Thoracic aorta (tissue), 2 donors: Measurements from ENCODE around the gene HDAC4. TPM values are rescaled to one million over a fixed set of nuclear protein-coding genes. Genes with fewer than 3 reads are reported as not detected.
A peak's percentile ranks its signal among the peaks of the same experiment; 100 is the strongest.

Experiments used
- ATAC-seq: fragments of 150-250 bp; one replicate; pipeline ENCODE4 v1.8.0; 2017; ENCODE audit warnings: low read depth; ENCODE audit not compliant: insufficient number of reproducible peaks, low FRiP score
- DNase-seq: peaks from one replicate; pipeline ENCODE4 v3.0.0-alpha.2; 2020; ENCODE audit warnings: low spot score
- H3K27ac ChIP-seq, 2 donors: fragments of 200-600 bp; sonication (generic); 1 replicate in 1 of 2; 2 replicates in 1 of 2; pipeline ENCODE4 v1.5.1; 2016; ENCODE audit warnings: mild to moderate bottlenecking in 2 of 2, moderate library complexity in 2 of 2
- H3K27me3 ChIP-seq: fragments of 200-600 bp; sonication (generic); replicated peaks from 2 replicates; pipeline ENCODE4 v1.6.0; 2016; ENCODE audit warnings: mild to moderate bottlenecking; ENCODE audit not compliant: insufficient read depth
- H3K36me3 ChIP-seq: fragments of 200-600 bp; sonication (generic); one replicate; pipeline ENCODE4 v1.5.1; 2016
- H3K4me1 ChIP-seq, 2 donors: fragments of 200-600 bp; sonication (generic); 1 replicate in 1 of 2; 2 replicates in 1 of 2; pipeline versions ENCODE4 v1.5.1 to v1.6.0; 2016; ENCODE audit warnings: low read depth in 2 of 2, mild to moderate bottlenecking in 1 of 2; ENCODE audit not compliant: control insufficient read depth in 1 of 2
- H3K4me3 ChIP-seq: fragments of 200-600 bp; sonication (generic); 2 replicates; pipeline ENCODE4 v1.5.1; 2016; ENCODE audit warnings: mild to moderate bottlenecking
- H3K9me3 ChIP-seq: fragments of 200-600 bp; sonication (generic); 2 replicates; pipeline ENCODE4 v1.5.1; 2016
- total RNA-seq, 2 donors: library from RNA; depleted of rRNA; stranded (reverse); fragments of >200 nt; gene quantifications; one replicate each; pipeline versions ENCODE4 v1.1.0 to v1.2.3, GENCODE V29; 2016
- TF ChIP-seq, protein P1 (sequence below): fragments of 200-600 bp; sonication (generic); IDR thresholded peaks from one replicate; pipeline ENCODE4 v1.5.1; 2019; ENCODE audit warnings: antibody characterized with exemption

Gene HDAC4
- total RNA-seq, 2 donors from 2014 or later: 79.2 to 163 TPM

DNA sequence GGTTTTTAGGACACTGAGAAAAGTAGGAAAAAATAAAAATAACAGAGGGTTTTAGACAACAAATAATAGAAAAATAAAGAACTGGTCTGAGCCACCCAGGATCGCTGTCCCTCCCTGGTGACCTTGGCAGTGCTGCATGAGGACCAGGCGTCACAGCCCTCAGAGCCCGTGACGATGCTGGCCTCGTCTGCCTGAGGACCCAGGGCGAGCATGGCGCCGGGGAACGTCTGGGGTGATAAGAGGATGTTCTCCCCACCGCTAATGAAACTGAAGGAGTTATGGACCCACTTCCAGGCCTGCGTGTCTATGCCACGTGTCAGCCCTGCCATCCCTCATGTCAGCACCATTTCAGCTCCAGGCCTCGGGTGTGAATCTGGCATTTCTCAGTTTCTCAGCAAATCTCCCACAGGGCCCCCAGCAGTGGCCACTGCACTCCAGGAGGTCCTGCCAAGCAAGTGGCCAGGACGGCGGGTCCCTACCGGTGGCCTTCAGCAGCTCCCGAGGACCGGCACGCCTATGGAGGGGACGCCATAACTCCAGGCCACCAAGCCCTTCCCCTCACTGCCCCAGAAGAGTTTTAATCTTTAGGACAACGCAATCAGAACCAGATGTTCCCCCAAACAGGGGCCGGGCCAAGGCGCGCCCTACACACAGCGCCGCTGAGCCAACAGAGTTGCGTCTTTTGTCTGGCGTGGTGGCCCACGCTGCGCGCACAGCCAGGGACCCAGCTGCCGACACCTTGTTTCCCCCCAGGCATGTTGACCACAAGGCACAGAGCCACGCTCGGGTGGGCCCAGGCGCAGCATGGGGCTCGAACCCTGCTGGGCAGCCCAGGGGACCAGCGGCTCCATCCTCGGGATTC is 373.2 kb downstream of the HDAC4 start:
- H3K4me1 ChIP-seq: peaks cover 4 to 21% of the 10 kb centered on the region in 2 donors
- no peak overlapping the region for H3K4me3 ChIP-seq
- H3K36me3 ChIP-seq: no peaks in the 10 kb centered on the region
- TF ChIP-seq, protein P1, sequence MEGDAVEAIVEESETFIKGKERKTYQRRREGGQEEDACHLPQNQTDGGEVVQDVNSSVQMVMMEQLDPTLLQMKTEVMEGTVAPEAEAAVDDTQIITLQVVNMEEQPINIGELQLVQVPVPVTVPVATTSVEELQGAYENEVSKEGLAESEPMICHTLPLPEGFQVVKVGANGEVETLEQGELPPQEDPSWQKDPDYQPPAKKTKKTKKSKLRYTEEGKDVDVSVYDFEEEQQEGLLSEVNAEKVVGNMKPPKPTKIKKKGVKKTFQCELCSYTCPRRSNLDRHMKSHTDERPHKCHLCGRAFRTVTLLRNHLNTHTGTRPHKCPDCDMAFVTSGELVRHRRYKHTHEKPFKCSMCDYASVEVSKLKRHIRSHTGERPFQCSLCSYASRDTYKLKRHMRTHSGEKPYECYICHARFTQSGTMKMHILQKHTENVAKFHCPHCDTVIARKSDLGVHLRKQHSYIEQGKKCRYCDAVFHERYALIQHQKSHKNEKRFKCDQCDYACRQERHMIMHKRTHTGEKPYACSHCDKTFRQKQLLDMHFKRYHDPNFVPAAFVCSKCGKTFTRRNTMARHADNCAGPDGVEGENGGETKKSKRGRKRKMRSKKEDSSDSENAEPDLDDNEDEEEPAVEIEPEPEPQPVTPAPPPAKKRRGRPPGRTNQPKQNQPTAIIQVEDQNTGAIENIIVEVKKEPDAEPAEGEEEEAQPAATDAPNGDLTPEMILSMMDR: no peak
- no peak for DNase-seq
- no peak for ATAC-seq
- H3K9me3 ChIP-seq: no peaks in the 10 kb centered on the region
- H3K27me3 ChIP-seq: no peaks in the 10 kb centered on the region
- no peak overlapping the region for H3K27ac ChIP-seq

GRCh38 chr2:239026711-239027361 is 374.0 kb downstream of the HDAC4 start:
- no peak overlapping the region for H3K27ac ChIP-seq
- peaks cover 4 to 21% of the 10 kb centered on the region in 2 donors for H3K4me1 ChIP-seq
- H3K36me3 ChIP-seq: no peaks in the 10 kb centered on the region
- ATAC-seq (no peak), DNase-seq (no peak)
- H3K27me3 ChIP-seq: no peaks in the 10 kb centered on the region
- no peak overlapping the region for H3K4me3 ChIP-seq
- TF ChIP-seq, protein P1: no peak
- H3K9me3 ChIP-seq: no peaks in the 10 kb centered on the region

- no peak for ATAC-seq
- peak overlapping the region in 1 of 2 donors; percentile 14 for H3K27ac ChIP-seq
Observed at GRCh38 chr2:239025951-239026461, 374.8 kb downstream of the HDAC4 start.

DNA sequence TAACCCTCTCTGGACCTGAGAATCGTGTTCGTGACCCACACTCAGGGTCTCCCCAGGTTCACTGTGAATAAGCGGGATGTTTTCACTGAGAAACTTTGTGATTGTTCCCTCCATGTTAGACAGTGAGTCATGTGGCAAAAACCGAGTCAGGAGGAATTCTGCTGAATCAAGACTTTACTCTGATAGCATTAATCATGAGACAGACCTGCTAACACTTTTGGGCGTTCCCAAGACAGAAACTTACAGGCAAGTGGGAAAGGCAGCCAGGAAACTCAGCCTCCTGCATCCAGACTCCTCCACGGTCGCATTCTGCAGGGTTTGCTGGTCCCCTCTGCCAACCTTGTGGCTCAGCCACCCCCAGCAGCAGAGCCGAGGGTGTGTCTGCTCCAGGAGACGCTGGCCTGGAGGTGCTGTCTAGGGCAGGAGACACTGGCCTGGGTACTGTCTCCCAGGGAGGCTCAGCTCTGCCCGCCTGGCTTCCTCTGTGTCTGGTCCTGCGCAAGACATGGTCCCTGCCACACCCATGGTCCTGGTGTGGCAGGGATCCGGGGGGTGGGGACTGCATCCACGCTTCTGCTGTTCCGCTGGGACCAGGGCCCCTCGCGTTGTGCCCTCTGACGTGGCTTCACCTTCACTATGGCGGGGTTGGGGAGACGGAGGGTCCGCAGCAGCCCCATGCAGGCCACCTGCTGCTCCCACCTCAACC is 375.6 kb downstream of the HDAC4 start:
- DNase-seq: peak; percentile 15
- H3K27ac ChIP-seq: peak overlapping the region; percentile 9 to 33
- no peaks in the 10 kb centered on the region for H3K9me3 ChIP-seq
- H3K4me1 ChIP-seq: peaks cover 4 to 21% of the 10 kb centered on the region in 2 donors
- H3K36me3 ChIP-seq: no peaks in the 10 kb centered on the region
- no peak overlapping the region for H3K4me3 ChIP-seq
- H3K27me3 ChIP-seq: no peaks in the 10 kb centered on the region
- TF ChIP-seq, protein P1: no peak
- peak; percentile 42 for ATAC-seq

More at GRCh38 chr2:239025951-239026461, 374.8 kb downstream of the HDAC4 start:
- Histone ChIP-seq H3K4me3 (no peak overlapping the region), H3K27me3 (no peaks in the 10 kb centered on the region), H3K9me3 (no peaks in the 10 kb centered on the region), H3K36me3 (no peaks in the 10 kb centered on the region), H3K4me1 (peaks cover 4 to 21% of the 10 kb centered on the region in 2 donors)
- TF ChIP-seq, protein P1: no peak
- no peak for DNase-seq

DNA sequence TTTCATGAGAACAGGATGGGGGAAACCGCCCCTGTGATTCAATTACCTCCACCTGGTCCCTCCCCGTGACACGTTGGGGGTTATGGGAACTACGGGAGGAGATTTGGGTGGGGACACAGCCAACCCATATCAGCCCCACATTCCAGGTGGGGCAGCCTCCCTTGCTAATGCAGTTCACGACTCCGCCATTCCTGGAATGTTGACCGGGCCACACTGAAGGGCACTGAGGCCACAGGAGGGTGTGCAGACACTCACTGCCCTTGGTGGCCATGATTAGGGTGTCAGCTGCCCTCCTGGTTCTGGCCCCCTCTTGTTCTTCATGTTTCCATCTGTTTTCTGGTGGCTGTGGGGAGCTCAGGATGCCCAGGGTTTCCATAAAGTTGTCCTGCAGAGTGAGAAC is 376.6 kb downstream of the HDAC4 start:
- H3K9me3 ChIP-seq: no peaks in the 10 kb centered on the region
- TF ChIP-seq, protein P1: no peak
- peak overlapping the region in 1 of 2 donors; percentile 9 for H3K27ac ChIP-seq
- H3K4me1 ChIP-seq: peaks cover 4 to 21% of the 10 kb centered on the region in 2 donors
- H3K36me3 ChIP-seq: no peaks in the 10 kb centered on the region
- DNase-seq (no peak), ATAC-seq (no peak)
- no peaks in the 10 kb centered on the region for H3K27me3 ChIP-seq
- H3K4me3 ChIP-seq: no peak overlapping the region
